ENCODE data around the gene ENOX1.

- TF ChIP-seq BHLHE40 (IDR thresholded peaks at IDR 0.05; ENCODE audit: borderline replicate concordance) (no peak), ZNF384 (IDR thresholded peaks at IDR 0.05) (no peak), ARNT (IDR thresholded peaks at IDR 0.05) (no peak), CTBP1 (IDR thresholded peaks at IDR 0.05; ENCODE audit: borderline replicate concordance) (no peak), FOXA1 (IDR thresholded peaks at IDR 0.05) (no peak)
Observed at GRCh38 chr13:43596924-43597598, 189.7 kb downstream of the ENOX1 start.
